Stimulated activated CD4-positive, alpha-beta T cell treated with anti-CD3 and anti-CD28 coated beads, Interleukin-4, amount 100 ng/mL, for 24 hours (primary cell): ENCODE measurements around the gene TMED4.
"Not testable (repeated sequence)": the region's sequence is repeated elsewhere in the genome, so short reads cannot be mapped to it uniquely, and the experiment has no call there.

Experiments
- DNase-seq: peaks from one replicate; pipeline ENCODE4 v3.0.0-alpha.2; 2020

The TMED4 gene

DNA sequence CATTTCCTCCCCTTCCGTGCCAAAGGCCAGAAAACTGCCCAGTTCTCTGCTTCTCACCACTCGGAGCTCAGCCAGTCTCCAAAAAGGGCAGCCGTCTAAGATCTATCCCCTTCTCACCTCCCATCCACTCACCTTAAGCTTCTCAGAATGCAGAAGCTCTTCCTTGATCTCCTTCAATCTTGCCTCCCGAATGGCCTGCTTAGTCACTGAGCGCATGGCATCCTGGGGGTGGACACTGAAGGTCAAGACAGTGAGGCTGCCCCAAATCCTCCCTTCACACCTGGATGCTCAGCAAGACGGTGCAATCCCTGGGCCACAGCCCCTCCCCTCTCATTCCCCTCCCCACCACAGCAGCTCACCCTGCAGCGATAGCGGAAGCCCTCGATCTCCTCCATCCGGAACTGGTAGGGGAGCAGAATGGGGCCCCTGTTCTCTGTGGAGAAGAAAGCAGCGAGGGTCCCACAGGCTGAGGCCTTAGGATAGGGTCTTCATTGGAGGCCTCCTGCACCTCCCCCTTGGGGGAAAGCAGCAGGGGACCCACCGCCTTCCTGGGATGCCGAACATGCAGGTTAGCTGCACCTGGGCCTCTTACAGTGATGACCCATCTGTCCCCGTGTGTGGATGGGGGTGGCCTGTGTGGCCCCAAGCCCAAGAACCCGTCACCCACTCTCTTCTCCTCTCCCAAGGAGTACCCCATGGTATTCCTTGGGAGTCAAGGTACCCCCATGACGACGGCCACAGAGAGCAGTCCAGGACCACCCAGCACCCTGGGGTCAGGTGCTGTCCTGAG, 13.1 kb downstream of the TMED4 start:
- no peak for DNase-seq

- DNase-seq = no peak
Measured at GRCh38 chr7:44567884-44568283, 14.1 kb downstream of the TMED4 start.

DNA sequence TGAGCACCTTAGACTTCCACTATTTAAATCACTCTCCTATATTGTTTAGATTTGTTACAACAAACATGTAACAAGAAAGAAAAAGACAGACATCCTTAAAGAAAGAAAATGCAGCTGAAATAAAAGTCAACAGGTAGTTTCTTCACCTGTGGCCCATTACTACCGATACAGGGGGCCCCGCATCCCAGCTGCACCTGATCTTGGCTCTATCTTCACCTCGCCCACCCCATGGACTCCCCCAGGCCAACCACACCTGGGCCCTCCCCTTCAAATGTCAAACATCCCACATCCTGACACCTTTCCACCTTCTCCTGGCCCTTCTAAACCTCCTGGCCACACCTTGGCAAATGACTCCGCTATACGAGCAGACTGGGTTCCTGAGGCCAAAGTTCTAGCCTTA, 15.4 kb downstream of the TMED4 start:
- DNase-seq = no peak

GRCh38 chr7:44565795-44566559, 16.1 kb downstream of the TMED4 start:
- DNase-seq = no peak

GRCh38 chr7:44565097-44565794, 16.8 kb downstream of the TMED4 start:
- peak; percentile 68 for DNase-seq

GRCh38 chr7:44564606-44565005, 17.4 kb downstream of the TMED4 start:
- DNase-seq = no peak

DNA sequence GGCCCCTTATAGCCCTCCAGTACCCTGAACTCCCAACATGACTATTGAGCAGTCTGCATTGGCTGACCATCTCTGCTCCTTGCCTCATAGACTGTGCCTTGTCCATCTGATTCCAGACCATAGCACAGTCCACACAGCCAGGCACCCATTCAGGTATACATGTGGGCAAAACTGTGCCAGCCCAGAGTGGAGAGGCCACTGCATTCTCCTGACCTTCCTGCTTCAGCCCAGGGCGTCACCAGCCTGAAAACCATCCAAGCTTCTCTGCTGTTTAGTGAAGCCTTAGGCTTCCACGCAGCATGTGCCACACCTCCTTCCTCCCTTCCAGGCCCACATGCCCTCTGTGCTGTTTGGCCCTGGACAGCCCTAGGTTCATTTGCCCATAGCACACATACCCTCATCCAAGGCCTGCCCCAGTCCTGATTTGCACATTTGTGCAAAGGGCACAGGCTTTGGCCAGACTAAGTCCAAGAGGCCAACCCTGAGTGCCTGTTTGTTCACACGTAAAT, 18.8 kb downstream of the TMED4 start:
- no peak for DNase-seq

DNA sequence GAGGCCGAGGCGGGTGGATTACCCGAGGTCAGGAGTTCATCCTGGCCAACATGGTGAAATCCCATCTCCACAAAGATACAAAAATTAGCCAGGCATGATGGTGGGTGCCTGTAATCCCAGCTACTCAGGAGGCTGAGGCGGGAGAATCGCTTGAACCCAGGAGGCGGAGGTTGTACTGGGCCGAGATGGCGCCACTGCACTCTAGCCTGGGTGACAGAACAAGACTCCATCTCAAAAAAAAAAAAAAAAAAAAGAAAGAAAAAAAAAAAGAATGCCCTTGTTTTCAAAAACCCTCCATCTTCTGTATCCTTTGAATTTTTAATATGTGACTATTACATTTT, 19.4 kb downstream of the TMED4 start:
- DNase-seq = not testable (repeated sequence)

DNA sequence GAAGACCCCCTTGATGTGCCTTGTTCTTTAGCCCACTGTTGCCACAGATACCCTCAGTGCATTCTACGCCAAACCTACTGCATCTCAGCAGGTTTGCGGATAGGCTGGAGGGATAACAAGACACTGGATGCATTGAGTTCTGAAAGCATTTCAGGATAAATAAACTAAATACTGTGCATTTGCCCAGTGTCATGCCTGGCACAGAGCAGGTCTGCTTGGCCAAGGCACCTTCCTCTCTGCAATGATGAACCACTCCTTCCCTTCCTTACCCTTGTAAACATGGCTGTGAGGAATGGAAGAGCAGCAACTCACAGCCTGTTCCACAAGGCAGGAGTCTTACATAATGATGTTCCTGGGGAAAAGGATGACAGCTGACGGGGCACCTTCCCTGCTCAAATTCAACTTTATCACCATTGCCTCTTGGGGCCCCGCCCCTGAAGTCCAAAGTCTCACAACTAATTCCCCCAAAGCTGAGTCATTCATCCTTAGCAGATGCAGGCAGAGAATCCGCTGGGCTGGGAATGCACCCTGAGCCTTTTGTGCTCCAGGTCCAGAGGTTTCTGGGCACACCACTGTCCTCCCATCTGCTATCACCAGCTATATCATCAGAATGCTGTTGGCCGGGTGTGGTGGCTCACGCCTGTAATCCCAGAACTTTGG, 19.9 kb downstream of the TMED4 start:
- DNase-seq = no peak

GRCh38 chr7:44561481-44561880, 20.6 kb downstream of the TMED4 start:
- no peak for DNase-seq

GRCh38 chr7:44559485-44559884, 22.5 kb downstream of the TMED4 start:
- DNase-seq = no peak

DNA sequence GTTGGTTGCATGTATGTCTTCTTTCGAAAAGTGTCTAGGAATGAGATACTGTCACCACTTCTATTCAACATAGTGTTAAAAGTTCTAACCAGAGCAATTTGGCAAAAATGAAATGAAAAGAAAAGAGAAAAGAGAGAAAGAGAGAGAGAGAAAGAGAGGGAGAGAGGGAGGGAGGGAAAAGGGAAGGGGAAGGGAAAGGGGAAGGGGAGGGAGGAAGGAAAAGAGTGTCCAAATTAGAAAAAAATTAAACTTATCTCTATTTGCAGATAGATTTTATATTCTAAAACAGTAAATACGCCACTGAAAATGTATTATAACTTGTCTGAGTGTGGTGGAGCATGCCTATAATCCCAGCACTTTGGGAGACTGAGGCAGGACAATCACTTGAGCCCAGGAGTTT, 24.5 kb downstream of the TMED4 start:
- DNase-seq = no peak

GRCh38 chr7:44555350-44555749, 26.7 kb downstream of the TMED4 start:
- no peak for DNase-seq

- not testable (repeated sequence) for DNase-seq
Measured at GRCh38 chr7:44552473-44553005, 29.5 kb downstream of the TMED4 start.

GRCh38 chr7:44549457-44549856, 32.6 kb downstream of the TMED4 start:
- DNase-seq = no peak

DNA sequence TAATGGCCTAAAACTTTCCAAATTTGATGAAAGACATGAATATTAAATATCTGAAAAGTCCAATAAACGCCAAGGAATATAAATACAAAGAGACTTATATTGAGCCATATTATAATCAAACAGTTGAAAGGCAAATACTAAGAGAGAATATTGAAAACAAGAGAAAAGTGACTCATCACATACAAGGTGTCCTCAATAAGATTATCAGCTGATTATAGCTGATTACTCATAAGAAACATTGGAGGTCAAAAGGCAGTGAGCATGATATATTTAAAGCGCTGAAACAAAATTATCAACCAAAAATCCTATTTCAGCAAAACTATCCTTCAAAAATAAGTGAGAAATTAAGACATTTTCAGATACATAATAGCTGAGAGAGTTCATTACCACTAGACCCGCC, 33.1 kb downstream of the TMED4 start:
- no peak for DNase-seq

- DNase-seq = no peak
Measured at GRCh38 chr7:44547536-44548231, 34.3 kb downstream of the TMED4 start.

DNA sequence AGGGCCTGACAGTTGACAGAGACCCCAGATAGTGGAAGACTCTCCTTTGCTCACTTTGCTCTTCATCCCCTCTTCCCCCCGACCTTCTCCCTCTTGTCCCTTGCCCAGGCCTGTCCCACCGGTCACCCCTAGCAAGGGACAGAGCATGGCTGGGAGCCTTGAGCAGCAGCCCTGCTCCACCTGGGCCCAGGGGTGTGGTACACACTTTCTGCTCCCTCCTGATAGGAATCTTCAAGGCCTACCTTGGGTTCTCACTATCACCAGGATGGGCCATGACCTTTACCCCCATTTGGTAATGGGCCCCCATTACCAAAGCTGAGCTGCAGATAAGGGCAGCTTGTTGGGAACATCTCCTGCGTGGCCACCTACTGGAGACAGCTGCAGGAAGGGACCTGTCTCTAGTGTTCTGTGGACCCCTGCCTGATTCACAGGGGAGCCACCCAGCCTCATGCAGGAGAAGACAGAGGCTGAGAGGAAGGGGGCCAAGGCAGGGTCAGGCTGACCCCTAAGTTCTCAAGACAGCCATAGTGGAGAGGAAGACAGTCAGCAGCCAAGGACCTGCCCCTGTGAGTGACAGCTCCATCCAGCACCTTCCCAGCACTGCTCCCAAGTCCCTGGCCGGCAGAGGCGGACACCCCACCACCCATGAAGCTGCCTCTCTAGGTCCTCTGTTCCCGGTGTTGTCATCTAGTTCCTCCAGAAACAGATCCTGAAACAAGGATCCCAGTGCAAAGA, 40.0 kb downstream of the TMED4 start:
- DNase-seq = no peak

GRCh38 chr7:44541028-44541869, 40.8 kb downstream of the TMED4 start, which contains the start of gene NPC1L1:
NPC1L1 (minus strand) TSS chr7:44541330; CDS start chr7:44541259, 71 bp downstream.
- no peak for DNase-seq

DNA sequence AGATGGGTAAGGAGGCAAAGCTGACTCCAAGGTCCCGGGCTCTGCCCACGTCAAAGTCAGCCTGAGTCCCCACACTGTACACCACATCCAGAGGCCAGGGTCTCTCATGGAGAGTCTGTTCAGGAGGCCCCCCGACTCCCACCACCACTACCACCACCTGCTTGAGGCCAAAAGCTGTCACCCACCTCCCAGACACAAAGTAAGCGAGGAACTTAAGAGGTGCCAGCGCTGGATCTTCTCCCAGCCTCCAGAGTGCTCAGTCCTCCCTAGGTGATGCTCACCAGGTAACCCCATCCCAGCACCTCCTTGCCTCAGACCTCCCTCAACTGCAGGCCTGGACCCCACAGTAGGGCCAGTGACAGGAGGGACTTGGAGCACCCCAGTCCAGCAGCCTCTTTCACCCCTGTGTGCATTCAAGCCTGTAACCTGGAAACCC, 41.4 kb downstream of the TMED4 start:
- no peak for DNase-seq
